Measurements from ENCODE around the gene KDM8. TPM values are rescaled to one million over a fixed set of nuclear protein-coding genes. Genes with fewer than 3 reads are reported as not detected.

KDM8 gene
- total RNA-seq, 3 donors from 2014 or later = 1.9 to 4.5 (median 4.3) TPM

GRCh38 chr16:27223701-27224100 lies 20.4 kb downstream of the KDM8 start:
- no peaks in the 10 kb centered on the region for H3K9me3 ChIP-seq
- TF ChIP-seq CTCF (IDR thresholded peaks at IDR 0.05) = no peak
- no peak for DNase-seq (ENCODE audit: low spot score in 2 of 2)
- intact Hi-C loops (cut with DNase I; ENCODE audit: low total_unique reads) = no loop called here
- no peaks in the 10 kb centered on the region for H3K4me1 ChIP-seq
- H3K4me3 ChIP-seq = no peak overlapping the region
- H3K36me3 ChIP-seq = no peaks in the 10 kb centered on the region
- H3K27me3 ChIP-seq = no peaks in the 10 kb centered on the region
- no peak overlapping the region for H3K27ac ChIP-seq

- Histone ChIP-seq H3K27me3 (no peaks in the 10 kb centered on the region), H3K27ac (peak overlapping the region in 1 of 2 donors; percentile 19), H3K4me1 (no peaks in the 10 kb centered on the region), H3K4me3 (no peak overlapping the region), H3K36me3 (no peaks in the 10 kb centered on the region), H3K9me3 (no peaks in the 10 kb centered on the region)
- no peak for DNase-seq (ENCODE audit: low spot score in 2 of 2)
- intact Hi-C loops (cut with DNase I; ENCODE audit: low total_unique reads) = no loop called here
- TF ChIP-seq POLR2A (IDR thresholded peaks at IDR 0.05) (no peak), POLR2AphosphoS5 (IDR thresholded peaks at IDR 0.05) (no peak), CTCF (IDR thresholded peaks at IDR 0.05) (no peak)
Observed at GRCh38 chr16:27224271-27224737, 21.0 kb downstream of the KDM8 start.

GRCh38 chr16:27224741-27225300 lies 21.5 kb downstream of the KDM8 start:
- Histone ChIP-seq H3K27ac (peak overlapping the region in 1 of 2 donors; percentile 22), H3K4me3 (no peak overlapping the region), H3K27me3 (no peaks in the 10 kb centered on the region), H3K4me1 (no peaks in the 10 kb centered on the region), H3K36me3 (no peaks in the 10 kb centered on the region), H3K9me3 (no peaks in the 10 kb centered on the region)
- TF ChIP-seq CTCF (IDR thresholded peaks at IDR 0.05) (no peak), POLR2AphosphoS5 (IDR thresholded peaks at IDR 0.05) (no peak), POLR2A (IDR thresholded peaks at IDR 0.05) (no peak)
- intact Hi-C loops (cut with DNase I; ENCODE audit: low total_unique reads) = no loop called here
- no peak for DNase-seq (ENCODE audit: low spot score in 2 of 2)

GRCh38 chr16:27225536-27226360 lies 22.4 kb downstream of the KDM8 start:
- H3K27me3 ChIP-seq = no peaks in the 10 kb centered on the region
- intact Hi-C loops (cut with DNase I; ENCODE audit: low total_unique reads) = no loop called here
- peak overlapping the region in 1 of 2 donors; percentile 32 for H3K27ac ChIP-seq
- DNase-seq (ENCODE audit: low spot score in 2 of 2) = no peak
- TF ChIP-seq POLR2A (IDR thresholded peaks at IDR 0.05) (no peak), POLR2AphosphoS5 (IDR thresholded peaks at IDR 0.05) (no peak), CTCF (IDR thresholded peaks at IDR 0.05) (no peak)
- H3K9me3 ChIP-seq = no peaks in the 10 kb centered on the region
- H3K4me1 ChIP-seq = no peaks in the 10 kb centered on the region
- no peak overlapping the region for H3K4me3 ChIP-seq
- H3K36me3 ChIP-seq = no peaks in the 10 kb centered on the region

GRCh38 chr16:27226476-27226875 lies 23.1 kb downstream of the KDM8 start:
- no peaks in the 10 kb centered on the region for H3K9me3 ChIP-seq
- H3K36me3 ChIP-seq = no peaks in the 10 kb centered on the region
- TF ChIP-seq POLR2AphosphoS5 (IDR thresholded peaks at IDR 0.05) (no peak), CTCF (IDR thresholded peaks at IDR 0.05) (no peak), POLR2A (IDR thresholded peaks at IDR 0.05) (no peak)
- peak overlapping the region in 1 of 3 donors; percentile 22 for H3K4me3 ChIP-seq
- H3K4me1 ChIP-seq = no peaks in the 10 kb centered on the region
- H3K27ac ChIP-seq = peak overlapping the region in 1 of 2 donors; percentile 32
- DNase-seq (ENCODE audit: low spot score in 2 of 2) = peak in 1 of 2 donors; percentile 56
- H3K27me3 ChIP-seq = no peaks in the 10 kb centered on the region
- intact Hi-C loops (cut with DNase I; ENCODE audit: low total_unique reads) = no loop called here
